SK-N-SH (cell line): ENCODE data around the gene RNASE9. TPM values are rescaled to one million over a fixed set of nuclear protein-coding genes. Genes with fewer than 3 reads are reported as not detected.

Experiments used
- CTCF ChIA-PET: fragments of 300-600, 350-600 bp; formaldehyde crosslinking; extraction: SDS; loops from one replicate; lab custom pipeline; 2021; lab: Yijun Ruan, JAX
- POLR2A ChIA-PET: fragments of 350-600 bp; sonication (Branson Sonifier 250); formaldehyde crosslinking; extraction: SDS; loops from one replicate; lab custom pipeline; 2020; ENCODE audit warnings: antibody characterized with exemption, inconsistent platforms; lab: Yijun Ruan, JAX
- DNase-seq: peaks from one replicate; pipeline ENCODE4 v3.0.0; 2012
- H2AFZ ChIP-seq: fragments of 200-600 bp; sonication (generic); 2 replicates; pipeline ENCODE4 v1.8.1; 2016; ENCODE audit warnings: antibody characterized with exemption, mild to moderate bottlenecking, low read depth
- H3F3A ChIP-seq: fragments of 200-600 bp; sonication (generic); replicated peaks from 2 replicates; pipeline ENCODE3; 2016; ENCODE audit warnings: antibody characterized with exemption, mild to moderate bottlenecking; ENCODE audit not compliant: insufficient read depth
- H3K27ac ChIP-seq, 2 experiments: fragments of 200-500 bp in 1 of 2; fragments of 200-600 bp in 1 of 2; sonication (Bioruptor generic) in 1 of 2; sonication (generic), shearing (Covaris generic) in 1 of 2; 2 replicates each; pipeline versions ENCODE4 v1.5.1 to v1.6.1; 2014 to 2016; ENCODE audit warnings: low read depth in 2 of 2, inconsistent platforms in 1 of 2, low read length in 1 of 2, mild to moderate bottlenecking in 1 of 2, mixed read lengths in 1 of 2
- H3K27me3 ChIP-seq: fragments of 200-600 bp; sonication (generic), shearing (Covaris generic); 2 replicates; pipeline ENCODE4 v1.6.1; 2016; ENCODE audit warnings: mixed run types; ENCODE audit not compliant: insufficient read depth
- H3K36me3 ChIP-seq, 2 experiments: fragments of 200-500 bp in 1 of 2; fragments of 200-600 bp in 1 of 2; sonication (Bioruptor generic) in 1 of 2; sonication (generic) in 1 of 2; replicated peaks in 1 of 2; 2 replicates each; pipeline versions ENCODE3 to v1.5.1; 2014 to 2016; ENCODE audit warnings: low read length in 1 of 2, mild to moderate bottlenecking in 1 of 2; ENCODE audit not compliant: insufficient read depth in 2 of 2, control insufficient read depth in 1 of 2
- H3K4me1 ChIP-seq, 2 experiments: fragments of 200-500 bp in 1 of 2; fragments of 200-600 bp in 1 of 2; sonication (Bioruptor generic) in 1 of 2; sonication (generic), shearing (Covaris generic) in 1 of 2; 2 replicates each; pipeline versions ENCODE4 v1.5.1 to v1.6.1; 2014 to 2016; ENCODE audit warnings: low read depth in 1 of 2, low read length in 1 of 2, mixed run types in 1 of 2; ENCODE audit not compliant: insufficient read depth in 2 of 2, control insufficient read depth in 1 of 2
- H3K4me2 ChIP-seq: fragments of 200-600 bp; sonication (generic), shearing (Covaris generic); 2 replicates; pipeline ENCODE4 v1.6.1; 2017; ENCODE audit warnings: mixed run types
- H3K4me3 ChIP-seq, 2 experiments: fragments of 200-500 bp in 1 of 2; fragments of 200-600 bp in 1 of 2; sonication (Bioruptor generic) in 1 of 2; sonication (generic), shearing (Covaris generic) in 1 of 2; 2 replicates each; pipeline versions ENCODE4 v1.5.1 to v1.8.1; 2014 to 2016; ENCODE audit warnings: low read depth in 2 of 2, inconsistent platforms in 1 of 2, low read length in 1 of 2, mild to moderate bottlenecking in 1 of 2, mixed read lengths in 1 of 2, moderate library complexity in 1 of 2
- H3K79me2 ChIP-seq: fragments of 200-600 bp; sonication (generic); 2 replicates; pipeline ENCODE4 v1.8.1; 2017; ENCODE audit warnings: mild to moderate bottlenecking; ENCODE audit not compliant: insufficient read depth
- H3K9ac ChIP-seq: fragments of 200-600 bp; sonication (generic); 2 replicates; pipeline ENCODE4 v1.6.1; 2017; ENCODE audit warnings: mixed run types
- H3K9me2 ChIP-seq: fragments of 200-600 bp; sonication (generic); 2 replicates; pipeline ENCODE4 v1.6.1; 2017; ENCODE audit warnings: mixed run types
- H3K9me3 ChIP-seq: fragments of 200-600 bp; sonication (generic); 2 replicates; pipeline ENCODE4 v1.6.1; 2017; ENCODE audit warnings: mixed run types, mild to moderate bottlenecking, moderate library complexity
- H4K20me1 ChIP-seq: fragments of 200-600 bp; sonication (generic); 2 replicates; pipeline ENCODE4 v1.6.1; 2017; ENCODE audit warnings: mild to moderate bottlenecking, mixed run types; ENCODE audit not compliant: insufficient read depth
- EP300 ChIP-seq, 2 experiments: IDR thresholded peaks; 2 replicates each; pipeline versions ENCODE4 v1.4.0 to v1.6.1; 2012; ENCODE audit warnings: borderline replicate concordance in 1 of 2, low read depth in 1 of 2, low read length in 1 of 2
- EZH2phosphoT487 ChIP-seq: fragments of 200-600 bp; sonication (generic); IDR thresholded peaks from 2 replicates; pipeline ENCODE4 v1.6.1; 2017; ENCODE audit warnings: low read depth, mixed run types, mild to moderate bottlenecking, antibody characterized with exemption, moderate library complexity, borderline replicate concordance
- FOSL2 ChIP-seq: IDR thresholded peaks from 2 replicates; pipeline ENCODE4 v1.4.0; 2012; ENCODE audit warnings: low read depth, mild to moderate bottlenecking, moderate library complexity, borderline replicate concordance
- GABPA ChIP-seq: IDR thresholded peaks from 2 replicates; pipeline ENCODE4 v1.4.0; 2012; ENCODE audit warnings: low read depth, mild to moderate bottlenecking
- JUND ChIP-seq: IDR thresholded peaks from 2 replicates; pipeline ENCODE4 v1.4.0; 2012
- NFIC ChIP-seq: IDR thresholded peaks from 2 replicates; pipeline ENCODE4 v1.4.0; 2012; ENCODE audit warnings: borderline replicate concordance
- NRF1 ChIP-seq: IDR thresholded peaks from 2 replicates; pipeline ENCODE4 v1.6.1; 2012; ENCODE audit warnings: low read depth, mild to moderate bottlenecking, low read length
- RCOR1 ChIP-seq: fragments of 150-350 bp; IDR thresholded peaks from 2 replicates; pipeline ENCODE4 v1.6.1; 2017; ENCODE audit warnings: antibody characterized with exemption, low read length
- RFX5 ChIP-seq: IDR thresholded peaks from 2 replicates; pipeline ENCODE4 v1.6.1; 2012; ENCODE audit warnings: mild to moderate bottlenecking, improper control_type of control experiment, low read length
- RXRA ChIP-seq: IDR thresholded peaks from 2 replicates; pipeline ENCODE4 v1.4.0; 2012; ENCODE audit warnings: low read depth, mild to moderate bottlenecking, borderline replicate concordance
- SMC3 ChIP-seq: IDR thresholded peaks from 2 replicates; pipeline ENCODE4 v1.6.1; 2012; ENCODE audit warnings: low read depth, low read length, improper control_type of control experiment
- TAF1 ChIP-seq: IDR thresholded peaks from 2 replicates; pipeline ENCODE4 v1.6.1; 2012; ENCODE audit warnings: low read depth, mild to moderate bottlenecking, low read length, moderate library complexity, borderline replicate concordance
- TCF12 ChIP-seq: IDR thresholded peaks from 2 replicates; pipeline ENCODE4 v1.4.0; 2012
- YY1 ChIP-seq: IDR thresholded peaks from 2 replicates; pipeline ENCODE4 v1.4.0; 2012; ENCODE audit warnings: low read depth, mild to moderate bottlenecking
- polyA plus RNA-seq, 3 experiments: library from polyadenylated mRNA; depleted of rRNA; stranded (reverse); fragments of >200 nt; gene quantifications; 2 replicates each; pipeline ENCODE4 v1.2.3, GENCODE V29; 2012
- TF ChIP-seq, protein P1 (sequence below): fragments of 150-350 bp; IDR thresholded peaks from 2 replicates; pipeline ENCODE4 v1.6.1; 2016; ENCODE audit warnings: mild to moderate bottlenecking, low read depth, low read length
- TF ChIP-seq, protein P2 (sequence below): fragments of 200-600 bp; sonication (generic); IDR thresholded peaks from 2 replicates; pipeline ENCODE4 v1.6.1; 2017; ENCODE audit warnings: antibody characterized with exemption, mild to moderate bottlenecking, moderate library complexity
- TF ChIP-seq, protein P3 (sequence below): IDR thresholded peaks from 2 replicates; pipeline ENCODE4 v1.4.0; 2012; ENCODE audit warnings: low read depth, borderline replicate concordance
- TF ChIP-seq, protein P4 (sequence below): IDR thresholded peaks from 2 replicates; pipeline ENCODE4 v1.4.0; 2012; ENCODE audit warnings: low read depth, borderline replicate concordance
- TF ChIP-seq, protein P5 (sequence below): IDR thresholded peaks from 2 replicates; pipeline ENCODE4 v1.4.0; 2012; ENCODE audit warnings: low read depth
- TF ChIP-seq, protein P6 (sequence below): fragments of 150-350 bp; IDR thresholded peaks from 2 replicates; pipeline ENCODE4 v1.6.1; 2017; ENCODE audit warnings: antibody characterized with exemption, low read length, low read depth, borderline replicate concordance

RNASE9 gene
- polyA plus RNA-seq, 1 of the 3 experiments (the other 2 are of a cell fraction) = not detected

DNA sequence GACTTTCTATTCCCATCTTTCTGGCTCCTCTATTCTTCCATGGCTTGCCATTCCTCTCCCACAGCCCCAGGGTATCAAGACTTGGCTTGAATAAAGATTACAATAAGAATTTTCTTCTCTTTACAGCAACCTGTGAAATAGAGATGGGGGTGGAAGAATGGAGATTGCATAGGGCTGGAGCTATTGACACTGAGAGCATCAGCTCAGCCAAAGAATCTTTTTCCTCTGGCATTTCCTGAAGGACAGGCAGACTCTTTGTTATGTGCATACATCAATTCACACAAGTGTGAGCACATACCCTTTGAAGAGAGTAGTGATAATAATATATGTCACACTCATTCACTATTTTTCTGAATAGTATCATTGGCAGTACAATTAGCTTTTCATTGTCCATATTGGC is 22.3 kb upstream of the RNASE9 start:
- H3K9me3 ChIP-seq = no peaks in the 10 kb centered on the region
- no peaks in the 10 kb centered on the region for H4K20me1 ChIP-seq
- H3K27me3 ChIP-seq = peaks cover 42% of the 10 kb centered on the region
- ChIA-PET CTCF (no interaction called here), POLR2A (no interaction called here)
- H3K9me2 ChIP-seq = no peaks in the 10 kb centered on the region
- H3K4me2 ChIP-seq = no peak overlapping the region
- DNase-seq = no peak
- H2AFZ ChIP-seq = no peak overlapping the region
- H3F3A ChIP-seq = no peaks in the 10 kb centered on the region
- H3K4me3 ChIP-seq = no peak overlapping the region
- no peaks in the 10 kb centered on the region for H3K36me3 ChIP-seq
- no peak overlapping the region for H3K9ac ChIP-seq
- H3K4me1 ChIP-seq = no peaks in the 10 kb centered on the region
- TF ChIP-seq EP300 (IDR thresholded peaks at IDR 0.05; ENCODE audit: borderline replicate concordance in 1 of 2, low read depth in 1 of 2, low read length in 1 of 2) (no peak), GABPA (no peak), TCF12 (no peak), RXRA (no peak), YY1 (no peak), FOSL2 (no peak), EZH2phosphoT487 (no peak), JUND (no peak), TAF1 (no peak), SMC3 (no peak), RFX5 (no peak), NRF1 (no peak), RCOR1 (no peak), NFIC (no peak)
- TF ChIP-seq, protein P1, sequence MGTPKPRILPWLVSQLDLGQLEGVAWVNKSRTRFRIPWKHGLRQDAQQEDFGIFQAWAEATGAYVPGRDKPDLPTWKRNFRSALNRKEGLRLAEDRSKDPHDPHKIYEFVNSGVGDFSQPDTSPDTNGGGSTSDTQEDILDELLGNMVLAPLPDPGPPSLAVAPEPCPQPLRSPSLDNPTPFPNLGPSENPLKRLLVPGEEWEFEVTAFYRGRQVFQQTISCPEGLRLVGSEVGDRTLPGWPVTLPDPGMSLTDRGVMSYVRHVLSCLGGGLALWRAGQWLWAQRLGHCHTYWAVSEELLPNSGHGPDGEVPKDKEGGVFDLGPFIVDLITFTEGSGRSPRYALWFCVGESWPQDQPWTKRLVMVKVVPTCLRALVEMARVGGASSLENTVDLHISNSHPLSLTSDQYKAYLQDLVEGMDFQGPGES = no peak
- TF ChIP-seq, protein P2, sequence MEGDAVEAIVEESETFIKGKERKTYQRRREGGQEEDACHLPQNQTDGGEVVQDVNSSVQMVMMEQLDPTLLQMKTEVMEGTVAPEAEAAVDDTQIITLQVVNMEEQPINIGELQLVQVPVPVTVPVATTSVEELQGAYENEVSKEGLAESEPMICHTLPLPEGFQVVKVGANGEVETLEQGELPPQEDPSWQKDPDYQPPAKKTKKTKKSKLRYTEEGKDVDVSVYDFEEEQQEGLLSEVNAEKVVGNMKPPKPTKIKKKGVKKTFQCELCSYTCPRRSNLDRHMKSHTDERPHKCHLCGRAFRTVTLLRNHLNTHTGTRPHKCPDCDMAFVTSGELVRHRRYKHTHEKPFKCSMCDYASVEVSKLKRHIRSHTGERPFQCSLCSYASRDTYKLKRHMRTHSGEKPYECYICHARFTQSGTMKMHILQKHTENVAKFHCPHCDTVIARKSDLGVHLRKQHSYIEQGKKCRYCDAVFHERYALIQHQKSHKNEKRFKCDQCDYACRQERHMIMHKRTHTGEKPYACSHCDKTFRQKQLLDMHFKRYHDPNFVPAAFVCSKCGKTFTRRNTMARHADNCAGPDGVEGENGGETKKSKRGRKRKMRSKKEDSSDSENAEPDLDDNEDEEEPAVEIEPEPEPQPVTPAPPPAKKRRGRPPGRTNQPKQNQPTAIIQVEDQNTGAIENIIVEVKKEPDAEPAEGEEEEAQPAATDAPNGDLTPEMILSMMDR = no peak
- TF ChIP-seq, protein P3, sequence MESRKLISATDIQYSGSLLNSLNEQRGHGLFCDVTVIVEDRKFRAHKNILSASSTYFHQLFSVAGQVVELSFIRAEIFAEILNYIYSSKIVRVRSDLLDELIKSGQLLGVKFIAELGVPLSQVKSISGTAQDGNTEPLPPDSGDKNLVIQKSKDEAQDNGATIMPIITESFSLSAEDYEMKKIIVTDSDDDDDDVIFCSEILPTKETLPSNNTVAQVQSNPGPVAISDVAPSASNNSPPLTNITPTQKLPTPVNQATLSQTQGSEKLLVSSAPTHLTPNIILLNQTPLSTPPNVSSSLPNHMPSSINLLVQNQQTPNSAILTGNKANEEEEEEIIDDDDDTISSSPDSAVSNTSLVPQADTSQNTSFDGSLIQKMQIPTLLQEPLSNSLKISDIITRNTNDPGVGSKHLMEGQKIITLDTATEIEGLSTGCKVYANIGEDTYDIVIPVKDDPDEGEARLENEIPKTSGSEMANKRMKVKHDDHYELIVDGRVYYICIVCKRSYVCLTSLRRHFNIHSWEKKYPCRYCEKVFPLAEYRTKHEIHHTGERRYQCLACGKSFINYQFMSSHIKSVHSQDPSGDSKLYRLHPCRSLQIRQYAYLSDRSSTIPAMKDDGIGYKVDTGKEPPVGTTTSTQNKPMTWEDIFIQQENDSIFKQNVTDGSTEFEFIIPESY = no peak
- TF ChIP-seq, protein P4, sequence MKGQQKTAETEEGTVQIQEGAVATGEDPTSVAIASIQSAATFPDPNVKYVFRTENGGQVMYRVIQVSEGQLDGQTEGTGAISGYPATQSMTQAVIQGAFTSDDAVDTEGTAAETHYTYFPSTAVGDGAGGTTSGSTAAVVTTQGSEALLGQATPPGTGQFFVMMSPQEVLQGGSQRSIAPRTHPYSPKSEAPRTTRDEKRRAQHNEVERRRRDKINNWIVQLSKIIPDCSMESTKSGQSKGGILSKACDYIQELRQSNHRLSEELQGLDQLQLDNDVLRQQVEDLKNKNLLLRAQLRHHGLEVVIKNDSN = no peak
- TF ChIP-seq, protein P5, sequence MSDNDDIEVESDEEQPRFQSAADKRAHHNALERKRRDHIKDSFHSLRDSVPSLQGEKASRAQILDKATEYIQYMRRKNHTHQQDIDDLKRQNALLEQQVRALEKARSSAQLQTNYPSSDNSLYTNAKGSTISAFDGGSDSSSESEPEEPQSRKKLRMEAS = no peak
- TF ChIP-seq, protein P6, sequence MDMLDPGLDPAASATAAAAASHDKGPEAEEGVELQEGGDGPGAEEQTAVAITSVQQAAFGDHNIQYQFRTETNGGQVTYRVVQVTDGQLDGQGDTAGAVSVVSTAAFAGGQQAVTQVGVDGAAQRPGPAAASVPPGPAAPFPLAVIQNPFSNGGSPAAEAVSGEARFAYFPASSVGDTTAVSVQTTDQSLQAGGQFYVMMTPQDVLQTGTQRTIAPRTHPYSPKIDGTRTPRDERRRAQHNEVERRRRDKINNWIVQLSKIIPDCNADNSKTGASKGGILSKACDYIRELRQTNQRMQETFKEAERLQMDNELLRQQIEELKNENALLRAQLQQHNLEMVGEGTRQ = no peak
- H3K27ac ChIP-seq = no peak overlapping the region
- H3K79me2 ChIP-seq = no peaks in the 10 kb centered on the region
